Fibroblast of lung (primary cell): Measurements from ENCODE around the gene UBR3.
"Not testable (repeated sequence)": the region's sequence is repeated elsewhere in the genome, so short reads cannot be mapped to it uniquely, and the experiment has no call there.

ENCODE experiments used
- CTCF ChIP-seq, 2 donors: IDR thresholded peaks in 1 of 2; conservative IDR thresholded peaks in 1 of 2; 1 replicate in 1 of 2; 2 replicates in 1 of 2; pipeline ENCODE4 v1.5.1; 2011 to 2012; ENCODE audit warnings: low read length in 2 of 2, control low read depth in 1 of 2, inconsistent platforms in 1 of 2, low read depth in 1 of 2, mild to moderate bottlenecking in 1 of 2
- EZH2 ChIP-seq: IDR thresholded peaks from 2 replicates; pipeline ENCODE4 v1.5.1; 2012; ENCODE audit warnings: low read length, control low read depth, mild to moderate bottlenecking; ENCODE audit errors: missing control alignments

GRCh38 chr2:170119326-170119725 is 292.1 kb downstream of the UBR3 start:
- TF ChIP-seq CTCF (conservative IDR thresholded peaks at IDR 0.05 in 1 of 2, IDR thresholded peaks at IDR 0.05 in 1 of 2; ENCODE audit: low read depth in 1 of 2, low read length in 2 of 2); EZH2: not testable (repeated sequence)
